ENCODE data around the gene ULK2.
A peak's percentile ranks its signal among the peaks of the same experiment; 100 is the strongest.
"Not testable (repeated sequence)": the region's sequence is repeated elsewhere in the genome, so short reads cannot be mapped to it uniquely, and the experiment has no call there.

The ULK2 gene

GRCh38 chr17:19867079-19867328, 732 bp downstream of the ULK2 start:
- peak in 45 of 56 donors; percentile 24 to 77 (median 55) for DNase-seq

- DNase-seq = no peak
These were observed 2.7 kb downstream of the ULK2 start for GRCh38 chr17:19865021-19865420.

- not testable (repeated sequence) for DNase-seq
These were observed 7.0 kb downstream of the ULK2 start for GRCh38 chr17:19860647-19861177.

- DNase-seq = no peak
These were observed 10.1 kb downstream of the ULK2 start for GRCh38 chr17:19857640-19858039.

GRCh38 chr17:19833914-19834313, 33.8 kb downstream of the ULK2 start:
- no peak for DNase-seq

- no peak for DNase-seq
These were observed 37.7 kb downstream of the ULK2 start for GRCh38 chr17:19830061-19830460.

GRCh38 chr17:19812407-19812806, 55.3 kb downstream of the ULK2 start:
- peak in 19 of 56 donors; percentile 2 to 49 (median 14) for DNase-seq

- DNase-seq = no peak
These were observed 62.7 kb downstream of the ULK2 start for GRCh38 chr17:19805006-19805405.

GRCh38 chr17:19800571-19800970, 67.2 kb downstream of the ULK2 start:
- peak in 8 of 56 donors; percentile 2 to 29 (median 18) for DNase-seq

- DNase-seq = no peak
These were observed 67.9 kb downstream of the ULK2 start for GRCh38 chr17:19799796-19800195.

GRCh38 chr17:19796457-19796856, 71.3 kb downstream of the ULK2 start:
- no peak for DNase-seq

- no peak for DNase-seq
These were observed 75.7 kb downstream of the ULK2 start for GRCh38 chr17:19791918-19792550.

- peak in 19 of 56 donors; percentile 2 to 63 (median 23) for DNase-seq
These were observed 79.9 kb downstream of the ULK2 start for GRCh38 chr17:19787733-19788357.

- no peak for DNase-seq
These were observed 81.9 kb downstream of the ULK2 start for GRCh38 chr17:19785854-19786253.

- no peak for DNase-seq
These were observed 86.0 kb downstream of the ULK2 start for GRCh38 chr17:19781488-19782458.

- no peak for DNase-seq
These were observed 86.9 kb downstream of the ULK2 start for GRCh38 chr17:19780846-19781245.

GRCh38 chr17:19773534-19773933, 94.2 kb downstream of the ULK2 start:
- DNase-seq = no peak

- DNase-seq = no peak
These were observed 95.6 kb downstream of the ULK2 start for GRCh38 chr17:19771971-19772630.

- no peak for DNase-seq
These were observed 96.6 kb downstream of the ULK2 start for GRCh38 chr17:19770985-19771735.

- DNase-seq = no peak
These were observed 97.6 kb downstream of the ULK2 start for GRCh38 chr17:19769946-19770652.
